Measurements from ENCODE around the gene ASCC1. TPM values are rescaled to one million over a fixed set of nuclear protein-coding genes. Genes with fewer than 3 reads are reported as not detected.

ASCC1 gene
- total and polyA plus RNA-seq, 5 donors from 2014 or later: 20.5 to 28.8 (median 26.0) TPM

GRCh38 chr10:72068126-72068765 lies 147.8 kb downstream of the ASCC1 start:
- peak overlapping the region in 1 of 4 donors; percentile 47 for H3K4me3 Mint-ChIP-seq
- Histone ChIP-seq H3K4me1 (ENCODE audit: control insufficient read depth, insufficient read depth, low read length, poor library complexity, severe bottlenecking) (peaks cover 7% of the 10 kb centered on the region), H3K9me3 (ENCODE audit: control insufficient read depth in 2 of 2, low read length in 2 of 2) (no peaks in the 10 kb centered on the region), H3K4me3 (ENCODE audit: low read depth, low read length) (no peak overlapping the region), H3K27me3 (ENCODE audit: control insufficient read depth, insufficient read depth, low read length) (no peaks in the 10 kb centered on the region), H3K36me3 (ENCODE audit: control insufficient read depth, insufficient read depth, low read length) (peaks cover 94% of the 10 kb centered on the region), H3K27ac (ENCODE audit: insufficient read depth, low read length, poor library complexity, severe bottlenecking) (peak overlapping the region; percentile 11)
- H3K27me3 Mint-ChIP-seq: no peaks in the 10 kb centered on the region
- peaks cover 0 to 42% (median 11%) of the 10 kb centered on the region in 4 donors for H3K4me1 Mint-ChIP-seq
- H3K9me3 Mint-ChIP-seq: no peaks in the 10 kb centered on the region
- H3K36me3 Mint-ChIP-seq: peaks cover 51% of the 10 kb centered on the region
- no peak for DNase-seq
- ATAC-seq (ENCODE audit: low read depth in 2 of 2): no peak
- H3K27ac Mint-ChIP-seq: peak overlapping the region in 1 of 3 donors; percentile 55

- H3K9me3 ChIP-seq (ENCODE audit: control insufficient read depth in 2 of 2, low read length in 2 of 2): no peaks in the 10 kb centered on the region
- Mint-ChIP-seq H3K4me3 (peak overlapping the region in 1 of 4 donors; percentile 51), H3K4me1 (peaks cover 0 to 37% (median 12%) of the 10 kb centered on the region in 4 donors), H3K27ac (peak overlapping the region in 2 of 3 donors; percentile 41 to 52), H3K9me3 (no peaks in the 10 kb centered on the region), H3K36me3 (peaks cover 49% of the 10 kb centered on the region), H3K27me3 (no peaks in the 10 kb centered on the region)
- H3K27me3 ChIP-seq (ENCODE audit: control insufficient read depth, insufficient read depth, low read length): no peaks in the 10 kb centered on the region
- no peak for ATAC-seq (ENCODE audit: low read depth in 2 of 2)
- no peak for DNase-seq
- H3K4me3 ChIP-seq (ENCODE audit: low read depth, low read length): no peak overlapping the region
- H3K36me3 ChIP-seq (ENCODE audit: control insufficient read depth, insufficient read depth, low read length): peaks cover 93% of the 10 kb centered on the region
- no peak overlapping the region for H3K27ac ChIP-seq (ENCODE audit: insufficient read depth, low read length, poor library complexity, severe bottlenecking)
- H3K4me1 ChIP-seq (ENCODE audit: control insufficient read depth, insufficient read depth, low read length, poor library complexity, severe bottlenecking): peaks cover 4% of the 10 kb centered on the region
Observed at GRCh38 chr10:72067463-72068125, 148.5 kb downstream of the ASCC1 start.

DNA sequence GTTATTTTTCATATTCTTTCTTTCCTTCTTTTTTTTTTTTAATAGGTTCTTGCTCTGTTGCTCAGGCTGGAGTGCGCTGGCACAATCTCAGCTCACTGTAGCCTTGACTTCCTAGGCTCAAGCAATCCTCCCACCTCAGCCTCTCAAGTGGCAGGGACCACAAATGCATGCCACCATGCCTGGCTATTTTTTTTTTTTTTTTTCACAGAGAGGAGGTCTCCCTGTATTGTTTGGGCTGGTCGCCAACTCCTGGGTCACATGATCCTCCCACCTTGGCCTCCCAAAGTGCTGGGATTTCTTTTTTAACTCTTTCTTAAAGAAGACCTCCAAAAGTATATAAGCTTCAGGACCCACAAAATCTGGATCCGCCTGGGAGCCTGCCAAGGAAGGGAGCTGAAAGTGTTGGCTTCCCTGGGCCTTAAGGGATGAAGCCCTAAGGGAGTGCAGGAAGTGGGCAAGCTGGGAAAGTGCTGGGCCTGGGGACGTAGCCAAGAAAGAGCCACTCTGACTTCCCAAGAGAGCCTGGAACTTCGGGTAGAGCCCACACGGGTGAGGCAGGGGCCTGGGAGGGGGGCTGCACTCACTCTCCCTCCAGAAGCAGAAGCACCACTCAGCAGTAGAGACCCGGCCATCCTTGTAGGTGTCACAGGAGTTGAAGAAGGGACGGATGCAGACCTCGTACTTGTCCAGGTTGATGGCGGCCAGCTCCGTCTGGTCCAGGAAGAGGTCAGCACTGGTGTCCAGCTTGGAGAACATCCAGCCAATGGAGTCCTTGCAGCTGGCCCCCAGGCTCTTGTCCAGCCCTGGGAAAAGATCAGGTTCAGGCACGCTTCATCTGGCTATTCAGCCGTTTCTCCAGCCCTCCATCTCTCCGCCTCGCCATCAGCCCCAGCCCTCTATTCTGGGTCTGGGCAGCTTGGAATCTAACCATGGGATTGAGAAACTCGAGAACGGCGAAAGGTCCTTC lies 149.5 kb downstream of the ASCC1 start:
- H3K9me3 Mint-ChIP-seq: no peaks in the 10 kb centered on the region
- H3K27ac Mint-ChIP-seq: peak overlapping the region in 2 of 3 donors; percentile 41 to 52
- peaks cover 89% of the 10 kb centered on the region for H3K36me3 ChIP-seq (ENCODE audit: control insufficient read depth, insufficient read depth, low read length)
- no peaks in the 10 kb centered on the region for H3K27me3 ChIP-seq (ENCODE audit: control insufficient read depth, insufficient read depth, low read length)
- peak overlapping the region; percentile 14 for H3K27ac ChIP-seq (ENCODE audit: insufficient read depth, low read length, poor library complexity, severe bottlenecking)
- H3K4me1 ChIP-seq (ENCODE audit: control insufficient read depth, insufficient read depth, low read length, poor library complexity, severe bottlenecking): peaks cover 4% of the 10 kb centered on the region
- H3K4me3 Mint-ChIP-seq: peak overlapping the region in 1 of 4 donors; percentile 51
- no peak overlapping the region for H3K4me3 ChIP-seq (ENCODE audit: low read depth, low read length)
- ATAC-seq (ENCODE audit: low read depth in 2 of 2) (no peak), DNase-seq (no peak)
- H3K27me3 Mint-ChIP-seq: no peaks in the 10 kb centered on the region
- H3K9me3 ChIP-seq (ENCODE audit: control insufficient read depth in 2 of 2, low read length in 2 of 2): no peaks in the 10 kb centered on the region
- H3K36me3 Mint-ChIP-seq: peaks cover 41% of the 10 kb centered on the region
- H3K4me1 Mint-ChIP-seq: peaks cover 0 to 34% (median 12%) of the 10 kb centered on the region in 4 donors

GRCh38 chr10:72065439-72066025 lies 150.5 kb downstream of the ASCC1 start:
- peaks cover 78% of the 10 kb centered on the region for H3K36me3 ChIP-seq (ENCODE audit: control insufficient read depth, insufficient read depth, low read length)
- no peaks in the 10 kb centered on the region for H3K27me3 Mint-ChIP-seq
- peak overlapping the region; percentile 46 to 74 (median 64) for H3K27ac Mint-ChIP-seq
- peaks cover 34% of the 10 kb centered on the region for H3K36me3 Mint-ChIP-seq
- no peak for DNase-seq
- H3K4me3 Mint-ChIP-seq: no peak overlapping the region
- H3K27me3 ChIP-seq (ENCODE audit: control insufficient read depth, insufficient read depth, low read length): no peaks in the 10 kb centered on the region
- H3K27ac ChIP-seq (ENCODE audit: insufficient read depth, low read length, poor library complexity, severe bottlenecking): no peak overlapping the region
- H3K9me3 Mint-ChIP-seq: no peaks in the 10 kb centered on the region
- H3K9me3 ChIP-seq (ENCODE audit: control insufficient read depth in 2 of 2, low read length in 2 of 2): no peaks in the 10 kb centered on the region
- peaks cover 4% of the 10 kb centered on the region for H3K4me1 ChIP-seq (ENCODE audit: control insufficient read depth, insufficient read depth, low read length, poor library complexity, severe bottlenecking)
- H3K4me3 ChIP-seq (ENCODE audit: low read depth, low read length): no peak overlapping the region
- no peak for ATAC-seq (ENCODE audit: low read depth in 2 of 2)
- H3K4me1 Mint-ChIP-seq: peaks cover 0 to 31% (median 13%) of the 10 kb centered on the region in 4 donors

GRCh38 chr10:72063703-72064391 lies 152.2 kb downstream of the ASCC1 start:
- Mint-ChIP-seq H3K9me3 (peaks cover 0 to 1% (median 0%) of the 10 kb centered on the region in 7 donors), H3K4me3 (peak overlapping the region in 2 of 4 donors; percentile 5 to 50), H3K27me3 (peaks cover 6% of the 10 kb centered on the region), H3K4me1 (peaks cover 3 to 38% (median 21%) of the 10 kb centered on the region in 4 donors), H3K36me3 (peaks cover 25% of the 10 kb centered on the region), H3K27ac (peak overlapping the region in 1 of 3 donors; percentile 64)
- ATAC-seq (ENCODE audit: low read depth in 2 of 2) (no peak), DNase-seq (no peak)
- Histone ChIP-seq H3K36me3 (ENCODE audit: control insufficient read depth, insufficient read depth, low read length) (peaks cover 61% of the 10 kb centered on the region), H3K4me3 (ENCODE audit: low read depth, low read length) (no peak overlapping the region), H3K27me3 (ENCODE audit: control insufficient read depth, insufficient read depth, low read length) (no peaks in the 10 kb centered on the region), H3K4me1 (ENCODE audit: control insufficient read depth, insufficient read depth, low read length, poor library complexity, severe bottlenecking) (peaks cover 4% of the 10 kb centered on the region), H3K9me3 (ENCODE audit: control insufficient read depth in 2 of 2, low read length in 2 of 2) (no peaks in the 10 kb centered on the region), H3K27ac (ENCODE audit: insufficient read depth, low read length, poor library complexity, severe bottlenecking) (no peak overlapping the region)

- ATAC-seq (ENCODE audit: low read depth in 2 of 2) (no peak), DNase-seq (no peak)
- H3K27me3 ChIP-seq (ENCODE audit: control insufficient read depth, insufficient read depth, low read length): no peaks in the 10 kb centered on the region
- H3K27ac ChIP-seq (ENCODE audit: insufficient read depth, low read length, poor library complexity, severe bottlenecking): no peak overlapping the region
- H3K9me3 Mint-ChIP-seq: peaks cover 0 to 1% (median 0%) of the 10 kb centered on the region in 7 donors
- peak overlapping the region in 1 of 3 donors; percentile 83 for H3K27ac Mint-ChIP-seq
- H3K4me1 Mint-ChIP-seq: peaks cover 7 to 42% (median 24%) of the 10 kb centered on the region in 4 donors
- H3K4me3 ChIP-seq (ENCODE audit: low read depth, low read length): no peak overlapping the region
- H3K36me3 Mint-ChIP-seq: peaks cover 25% of the 10 kb centered on the region
- peaks cover 53% of the 10 kb centered on the region for H3K36me3 ChIP-seq (ENCODE audit: control insufficient read depth, insufficient read depth, low read length)
- no peaks in the 10 kb centered on the region for H3K9me3 ChIP-seq (ENCODE audit: control insufficient read depth in 2 of 2, low read length in 2 of 2)
- peaks cover 4% of the 10 kb centered on the region for H3K4me1 ChIP-seq (ENCODE audit: control insufficient read depth, insufficient read depth, low read length, poor library complexity, severe bottlenecking)
- H3K4me3 Mint-ChIP-seq: peak overlapping the region in 2 of 4 donors; percentile 50 to 73
- H3K27me3 Mint-ChIP-seq: peaks cover 7% of the 10 kb centered on the region
Observed at GRCh38 chr10:72062832-72063702, 153.0 kb downstream of the ASCC1 start.
